Left colon (tissue), 2 donors: Measurements from ENCODE around the gene ATG2B. TPM values are rescaled to one million over a fixed set of nuclear protein-coding genes. Genes with fewer than 3 reads are reported as not detected.

Experiments used
- ATAC-seq: fragments of 200-7000 bp; cut with Tn5 transposase; one replicate; pipeline ENCODE4 v1.9.1; 2020; ENCODE audit warnings: mild to moderate bottlenecking, moderate library complexity
- DNase-seq, 2 donors: peaks; one replicate each; pipeline ENCODE4 v3.0.0-alpha.2; 2020
- intact Hi-C, 2 donors: fragments of 100-400 bp; cut with DNase I in 1 of 2; cut with micrococcal nuclease in 1 of 2; formaldehyde crosslinking; loops; one replicate each; pipeline versions ENCODE4 v1.11.2 to v1.14.0; 2022; cut with DNase I, micrococcal nuclease
- total RNA-seq, 2 donors: library from RNA; stranded (reverse); fragmentation: NEBNext Ultra II Directional; extraction: Animal tissue kit (Norgen Biotek cat#: 25700); gene quantifications; one replicate each; pipeline ENCODE4 v1.2.1, GENCODE V29; 2021
- donor health status: DM: no; HTN: no; CAD: no.
- donor health status: DM: yes; HTN: yes; CAD: no.

ATG2B gene
- total RNA-seq, 2 donors from 2014 or later, result 17.9 to 19.5 TPM

DNA sequence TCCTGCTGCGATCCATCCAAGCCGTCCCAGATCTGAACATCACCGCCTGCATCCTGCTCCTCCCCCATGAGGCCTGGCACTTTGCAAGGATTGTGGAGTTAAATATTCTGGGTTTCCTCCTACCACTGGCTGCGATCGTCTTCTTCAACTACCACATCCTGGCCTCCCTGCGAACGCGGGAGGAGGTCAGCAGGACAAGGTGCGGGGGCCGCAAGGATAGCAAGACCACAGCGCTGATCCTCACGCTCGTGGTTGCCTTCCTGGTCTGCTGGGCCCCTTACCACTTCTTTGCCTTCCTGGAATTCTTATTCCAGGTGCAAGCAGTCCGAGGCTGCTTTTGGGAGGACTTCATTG is 99.0 kb downstream of the ATG2B start:
- ATAC-seq (no peak), DNase-seq (no peak)

DNA sequence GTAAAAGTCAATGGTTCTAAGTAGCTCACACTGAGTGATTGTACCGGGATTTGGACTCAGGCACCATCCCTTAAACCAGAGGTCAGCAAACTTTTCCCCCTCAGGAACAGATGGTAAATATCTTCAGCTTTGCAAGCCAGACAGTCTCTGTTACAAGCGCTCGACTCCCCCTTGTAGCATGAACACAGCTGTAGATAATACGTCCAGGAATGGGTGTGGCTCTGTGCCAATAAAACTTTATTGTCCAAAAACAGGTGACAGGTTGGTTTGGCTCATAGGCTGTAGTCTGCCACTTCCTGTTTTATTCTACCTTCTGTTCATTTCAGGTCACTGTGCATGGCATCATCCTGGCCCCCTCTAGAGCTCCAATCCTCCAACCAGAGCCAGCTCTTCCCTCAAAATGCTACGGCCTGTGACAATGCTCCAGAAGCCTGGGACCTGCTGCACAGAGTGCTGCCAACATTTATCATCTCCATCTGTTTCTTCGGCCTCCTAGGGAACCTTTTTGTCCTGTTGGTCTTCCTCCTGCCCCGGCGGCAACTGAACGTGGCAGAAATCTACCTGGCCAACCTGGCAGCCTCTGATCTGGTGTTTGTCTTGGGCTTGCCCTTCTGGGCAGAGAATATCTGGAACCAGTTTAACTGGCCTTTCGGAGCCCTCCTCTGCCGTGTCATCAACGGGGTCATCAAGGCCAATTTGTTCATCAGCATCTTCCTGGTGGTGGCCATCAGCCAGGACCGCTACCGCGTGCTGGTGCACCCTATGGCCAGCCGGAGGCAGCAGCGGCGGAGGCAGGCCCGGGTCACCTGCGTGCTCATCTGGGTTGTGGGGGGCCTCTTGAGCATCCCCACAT is 99.6 kb downstream of the ATG2B start:
- no peak for DNase-seq
- peak; percentile 81 for ATAC-seq
- intact Hi-C loops, result no loop called here

More for the DNA sequence above, 99.0 kb downstream of the ATG2B start:
- intact Hi-C loops, result no loop called here

DNA sequence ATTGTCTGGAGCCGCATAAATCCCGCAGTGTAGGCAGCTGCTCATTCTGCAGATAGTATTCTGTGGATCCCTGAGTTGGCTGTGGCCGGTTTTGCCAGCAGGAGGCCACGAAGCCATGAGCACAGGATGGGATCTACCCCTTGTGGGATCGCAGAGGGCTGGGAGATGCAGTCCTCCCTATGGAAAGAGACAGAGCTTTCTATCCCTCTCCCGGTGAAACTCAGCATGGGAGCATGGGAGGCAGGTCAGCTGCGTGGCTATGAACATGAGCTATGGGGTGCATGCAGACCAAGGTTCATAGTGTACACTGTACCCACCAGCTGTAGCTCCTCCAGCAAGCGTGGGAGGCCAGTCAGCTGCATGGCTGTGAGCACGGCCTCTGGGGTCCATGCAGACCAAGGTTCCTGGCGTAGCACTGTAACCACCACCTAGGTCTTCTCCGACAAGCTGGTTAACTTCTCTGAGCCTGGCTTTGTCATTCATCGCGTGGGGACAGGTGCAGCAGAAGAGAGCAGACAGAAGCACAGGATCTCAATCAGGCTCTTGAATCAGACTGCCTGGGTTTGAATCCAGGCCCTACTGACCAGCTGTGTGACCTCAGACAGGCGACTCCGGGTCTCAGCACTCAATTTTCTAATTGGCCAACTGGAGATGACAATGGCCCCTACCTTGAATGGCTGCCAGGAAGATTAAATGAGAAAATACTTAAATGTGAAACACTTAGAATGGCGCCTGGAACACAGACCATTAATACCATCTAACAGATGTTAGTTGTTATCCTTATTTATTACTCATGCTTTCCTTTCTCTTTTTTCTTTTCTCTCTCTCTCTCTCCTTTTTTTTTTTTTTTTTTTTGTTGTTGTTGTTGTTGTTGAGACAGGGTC is 101.1 kb downstream of the ATG2B start:
- ATAC-seq (no peak), DNase-seq (no peak)
- intact Hi-C loops, result no loop called here

DNA sequence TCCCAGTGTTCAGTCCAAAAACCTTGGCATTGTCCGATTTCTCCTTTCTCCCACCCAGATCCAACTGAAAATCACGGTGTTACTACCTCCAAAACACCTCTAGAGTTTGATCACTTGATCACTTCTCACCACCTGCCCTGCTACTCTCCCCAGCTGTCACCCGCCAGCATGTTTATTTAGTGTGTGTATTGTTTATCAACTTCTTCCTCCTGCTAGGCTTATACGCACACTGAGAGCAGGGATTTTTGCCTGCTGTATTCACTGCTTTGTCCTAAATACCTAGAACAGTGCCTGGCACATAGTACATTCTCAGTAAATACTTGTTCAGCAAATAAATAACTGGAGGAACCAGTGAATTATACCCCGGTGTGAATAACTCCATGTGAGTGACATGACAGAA is 102.1 kb downstream of the ATG2B start:
- peak; percentile 51 for ATAC-seq
- intact Hi-C loops, result no loop called here
- DNase-seq, result no peak

DNA sequence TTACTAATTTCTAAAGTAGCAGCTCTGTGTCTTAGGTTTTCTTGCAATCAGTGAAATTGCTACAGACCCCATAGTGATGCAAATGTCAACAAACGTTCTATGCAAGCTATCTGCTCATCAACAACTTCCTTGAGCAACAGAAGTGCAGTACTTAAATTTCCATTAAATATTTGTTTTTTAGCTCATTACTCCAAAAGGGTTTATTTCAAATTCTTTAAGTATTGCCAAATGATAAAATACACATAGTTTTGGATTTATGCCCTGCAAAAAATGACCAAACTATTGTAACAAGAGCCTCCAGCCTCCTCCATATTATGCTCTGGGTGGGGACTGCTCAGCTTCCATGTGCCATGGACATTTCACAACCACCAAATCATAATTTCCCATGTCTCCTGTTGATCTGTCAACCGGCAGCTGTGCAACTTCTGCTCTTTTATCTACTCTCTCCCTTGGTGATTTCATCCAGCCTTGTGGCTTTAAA is 102.8 kb downstream of the ATG2B start:
- no peak for DNase-seq
- no peak for ATAC-seq
- intact Hi-C loops, result no loop called here

DNA sequence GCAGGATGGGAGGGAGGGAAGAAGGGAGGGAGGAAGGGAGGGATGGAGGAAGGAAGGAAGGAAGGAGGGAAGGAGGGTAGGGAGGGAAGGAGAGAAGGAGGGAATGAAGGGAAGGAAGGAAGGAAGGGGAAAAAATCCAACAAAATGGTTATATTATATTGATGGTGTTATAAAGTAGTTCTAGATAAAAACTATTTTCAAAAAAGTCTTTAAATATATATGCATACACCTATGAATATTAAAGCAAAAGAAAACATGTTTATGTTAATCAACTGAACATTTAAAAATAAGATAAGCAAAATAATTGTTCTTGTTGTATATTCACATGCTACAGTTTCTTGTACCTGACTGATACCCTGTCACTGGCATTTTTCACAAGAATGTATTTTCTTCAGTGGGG is 105.2 kb downstream of the ATG2B start:
- no peak for DNase-seq
- intact Hi-C loops, result no loop called here
- ATAC-seq, result no peak

DNA sequence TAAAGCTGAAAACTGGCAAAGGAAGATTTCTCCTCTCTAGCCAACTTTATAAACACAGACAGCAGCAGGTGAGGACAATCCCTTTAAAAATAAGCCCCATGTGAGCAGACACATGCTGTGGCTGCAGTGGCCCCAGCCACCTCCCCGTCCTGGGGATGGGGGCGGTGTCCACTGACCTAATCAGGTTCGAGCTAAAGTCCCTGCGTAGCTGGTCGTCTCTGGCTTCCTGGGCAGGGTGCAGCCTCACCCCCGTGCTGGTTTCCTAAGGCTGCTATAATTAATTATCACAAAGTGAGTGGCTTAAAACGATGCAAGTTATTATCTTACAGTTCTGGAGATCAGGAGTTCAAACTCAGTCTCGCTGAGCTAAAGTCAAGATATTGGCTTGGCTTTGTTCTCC is 106.1 kb downstream of the ATG2B start:
- ATAC-seq (no peak), DNase-seq (no peak)
- intact Hi-C loops, result no loop called here

DNA sequence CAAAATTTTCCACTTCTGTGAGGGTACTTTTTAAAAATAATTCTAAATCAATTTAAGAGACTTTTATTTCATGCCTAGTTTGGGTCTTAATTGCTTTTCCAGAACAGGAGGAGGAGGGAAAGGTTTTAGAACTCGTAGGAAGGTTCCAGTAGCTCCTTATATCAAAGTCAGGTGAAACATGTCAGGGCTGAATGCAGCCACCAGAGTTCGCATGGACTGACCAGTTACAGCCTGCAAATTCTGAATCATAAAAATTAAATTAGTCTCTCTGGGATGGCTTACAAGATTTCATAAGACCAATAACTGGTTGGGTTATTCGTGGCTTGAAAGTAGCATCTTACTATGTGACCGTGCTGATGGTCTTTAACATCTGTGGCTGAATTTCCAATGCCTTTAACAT is 106.7 kb downstream of the ATG2B start:
- DNase-seq, result no peak
- intact Hi-C loops, result no loop called here
- ATAC-seq, result peak; percentile 72

DNA sequence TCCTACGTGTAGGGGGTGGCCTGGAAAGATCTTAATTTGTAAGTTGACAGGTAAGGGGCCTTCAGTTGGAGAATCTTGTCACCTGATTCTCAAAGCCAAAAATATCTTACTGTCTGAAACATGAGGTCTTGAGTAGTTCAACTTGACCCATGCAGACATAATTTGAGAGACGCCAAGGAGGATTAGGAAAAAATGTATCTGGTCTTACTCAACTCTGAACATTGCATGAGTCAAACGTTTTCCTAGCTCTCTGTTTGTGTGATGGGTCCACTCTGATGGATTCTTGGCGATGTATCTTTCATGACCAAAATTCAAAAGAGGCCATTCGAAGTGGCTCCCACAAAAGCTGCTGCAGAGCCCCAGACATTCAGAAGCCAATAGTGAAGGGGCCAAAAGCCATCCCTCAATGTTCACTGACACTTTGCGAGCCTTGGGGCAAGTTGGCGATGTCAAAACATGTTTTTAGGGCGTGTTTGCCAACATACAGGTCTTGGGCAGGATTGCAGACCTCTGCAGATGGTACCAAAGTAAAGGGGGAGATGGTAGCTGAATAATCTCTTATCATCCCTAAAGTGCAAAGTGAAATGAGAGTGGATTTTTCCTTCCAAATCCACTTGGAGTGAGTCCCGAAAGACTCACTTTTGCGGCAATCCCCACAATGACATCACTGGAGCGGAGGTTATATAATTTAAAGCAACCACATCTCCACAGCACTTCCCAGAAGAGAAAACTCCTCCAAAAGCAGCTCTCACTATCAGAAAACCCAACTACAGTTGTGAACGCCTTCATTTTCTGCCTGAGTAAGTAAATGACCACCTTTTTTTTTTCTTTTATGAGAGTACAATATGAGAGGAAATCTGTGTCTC is 107.4 kb downstream of the ATG2B start, which contains the start of gene BDKRB1:
BDKRB1 (plus strand) TSS at position 710 of the 866 bp plus-strand sequence. CDS start 7,473 bp downstream, outside the sequence.
- intact Hi-C loops, result no loop called here
- no peak for DNase-seq
- peak; percentile 45 for ATAC-seq

DNA sequence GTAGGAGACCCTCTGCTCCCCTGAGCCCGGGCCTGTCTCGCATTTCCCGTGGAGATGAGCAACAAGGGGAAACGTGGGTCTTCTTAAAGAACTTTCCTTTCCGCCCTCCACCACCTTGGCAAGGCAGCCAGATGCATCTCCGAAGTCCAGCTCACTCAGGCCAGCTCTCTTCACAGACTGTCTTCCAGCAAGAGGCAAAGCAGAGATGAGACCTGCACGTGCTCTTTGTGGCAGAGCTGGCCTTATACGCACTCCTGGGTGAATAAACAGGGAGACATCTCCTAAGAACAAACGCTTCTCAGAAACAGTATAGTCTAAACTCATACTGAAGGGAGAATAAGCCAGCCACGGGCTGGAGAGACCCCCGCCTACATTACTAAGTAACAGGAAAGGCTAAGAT is 108.5 kb downstream of the ATG2B start:
- intact Hi-C loops, result no loop called here
- DNase-seq (no peak), ATAC-seq (no peak)

DNA sequence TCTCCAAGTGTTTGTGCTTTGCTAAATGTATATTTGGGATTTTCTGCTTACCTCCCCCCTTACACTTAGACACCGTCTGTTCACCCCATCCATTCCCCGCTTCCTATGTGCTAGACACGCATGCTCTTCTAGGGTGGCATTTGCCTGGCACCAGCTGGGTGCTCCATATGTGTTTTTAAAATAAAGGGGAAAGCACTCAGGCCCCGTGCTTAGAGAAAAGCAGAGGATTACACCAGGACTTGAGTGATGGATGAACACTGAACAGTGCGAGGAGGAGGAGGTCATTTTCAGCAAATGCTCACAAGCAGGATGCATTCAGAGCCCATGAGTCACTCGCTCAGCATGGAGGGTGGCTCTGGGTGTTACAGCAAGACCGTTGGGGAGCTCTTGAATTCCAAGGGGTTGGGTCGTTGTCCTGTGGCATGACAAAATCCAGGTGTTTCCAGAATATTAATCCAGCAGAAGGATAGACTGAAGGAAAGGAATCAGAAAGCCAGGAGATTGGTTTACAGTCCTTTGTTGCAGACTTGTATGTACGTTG is 110.1 kb downstream of the ATG2B start:
- no peak for ATAC-seq
- DNase-seq, result no peak
- intact Hi-C loops, result no loop called here

DNA sequence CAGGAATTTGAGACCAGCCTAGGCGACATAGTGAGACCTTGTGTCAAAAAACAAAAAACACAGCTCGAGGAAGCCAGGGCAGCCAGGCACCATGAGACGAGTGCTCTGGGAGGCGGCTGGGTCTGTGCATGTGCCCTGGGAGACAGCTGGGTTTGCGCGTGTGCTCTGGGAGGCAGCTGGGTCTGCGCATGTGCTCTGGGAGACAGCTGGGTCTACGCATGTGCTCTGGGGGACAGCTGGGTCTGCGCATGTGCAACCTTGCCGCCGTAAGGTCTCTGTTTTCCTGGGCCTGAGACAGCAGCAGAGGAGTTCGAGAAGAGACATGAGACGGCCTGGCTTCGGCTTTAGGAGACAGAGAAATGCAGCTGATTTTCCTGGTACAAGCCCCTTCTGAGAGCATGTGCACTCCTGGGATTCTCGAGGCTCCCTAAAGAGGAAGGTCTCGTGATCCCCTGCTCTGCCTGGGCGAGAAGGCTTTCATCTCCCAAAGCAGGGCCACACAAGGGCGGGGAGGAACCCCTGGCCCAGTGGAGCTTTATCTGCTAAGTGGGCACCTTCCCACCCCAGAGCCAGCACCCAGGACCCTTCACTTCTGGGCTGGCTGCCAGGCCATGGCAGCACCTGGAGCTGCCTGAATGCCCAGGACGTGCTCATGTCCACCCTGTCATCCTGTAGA is 110.7 kb downstream of the ATG2B start:
- intact Hi-C loops, result no loop called here
- DNase-seq (no peak), ATAC-seq (no peak)

DNA sequence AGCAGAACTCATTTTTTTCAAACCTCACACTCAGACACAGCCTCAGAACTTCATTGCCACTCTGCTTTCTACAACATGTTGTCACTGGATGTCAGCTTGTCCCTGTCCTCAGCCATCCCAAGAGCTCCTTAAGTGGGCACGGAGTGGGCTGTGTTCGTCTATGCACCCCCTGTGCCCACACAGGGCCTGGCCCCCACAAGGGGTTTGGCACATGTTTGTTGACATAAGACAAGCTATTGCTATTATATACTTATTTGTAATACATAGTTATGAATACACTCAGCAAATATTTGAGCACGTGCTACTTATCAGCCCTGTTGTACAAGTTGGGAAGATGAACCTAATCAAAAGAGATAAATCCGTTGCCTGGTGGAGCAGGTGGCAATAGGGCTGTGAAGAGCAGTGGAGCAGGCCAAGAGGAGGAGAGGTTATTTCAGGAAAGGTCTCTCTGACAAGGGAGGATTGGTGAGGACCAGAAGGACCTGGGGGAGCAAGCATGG is 111.4 kb downstream of the ATG2B start:
- no peak for DNase-seq
- no peak for ATAC-seq
- intact Hi-C loops, result no loop called here

DNA sequence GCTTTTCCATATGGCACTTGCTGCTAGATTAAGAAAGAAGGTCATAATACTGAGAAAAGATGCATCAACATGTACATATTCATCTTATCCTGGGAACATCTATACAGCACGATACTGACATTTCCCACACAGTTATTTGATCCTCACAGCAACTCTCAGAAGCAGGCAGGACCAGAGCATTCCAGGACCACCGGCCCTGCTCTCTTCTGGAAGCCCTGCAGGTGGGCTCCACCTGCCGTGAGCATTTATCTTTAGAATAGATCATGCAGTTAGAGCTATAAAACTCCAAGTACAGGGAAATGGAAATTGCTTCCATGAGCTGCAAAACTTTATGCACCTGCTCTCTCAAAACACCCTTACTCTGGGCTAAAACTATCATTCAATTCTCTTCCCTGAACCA is 112.7 kb downstream of the ATG2B start:
- no peak for DNase-seq
- peak; percentile 74 for ATAC-seq
- intact Hi-C loops, result no loop called here

DNA sequence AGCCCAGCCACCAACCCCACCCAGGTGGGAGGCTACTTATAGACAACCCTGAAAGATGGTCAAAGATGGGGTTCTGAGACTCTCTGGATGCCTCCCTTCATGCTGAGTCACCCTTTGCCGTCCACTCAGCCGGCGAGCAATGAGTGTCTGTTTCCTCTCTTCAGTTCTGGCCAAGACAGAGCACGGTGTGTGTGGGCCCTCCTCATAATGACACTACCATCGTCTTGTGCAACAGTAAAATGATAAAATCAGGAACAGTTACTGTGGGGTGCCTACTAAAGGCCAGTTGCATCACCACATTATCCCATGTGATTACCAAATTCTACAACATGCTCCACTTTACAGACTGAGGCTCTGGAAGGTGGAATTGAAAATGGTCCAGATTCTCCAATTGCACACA is 114.1 kb downstream of the ATG2B start:
- ATAC-seq (no peak), DNase-seq (peak in 1 of 2 donors; percentile 62)
- intact Hi-C loops, result no loop called here

DNA sequence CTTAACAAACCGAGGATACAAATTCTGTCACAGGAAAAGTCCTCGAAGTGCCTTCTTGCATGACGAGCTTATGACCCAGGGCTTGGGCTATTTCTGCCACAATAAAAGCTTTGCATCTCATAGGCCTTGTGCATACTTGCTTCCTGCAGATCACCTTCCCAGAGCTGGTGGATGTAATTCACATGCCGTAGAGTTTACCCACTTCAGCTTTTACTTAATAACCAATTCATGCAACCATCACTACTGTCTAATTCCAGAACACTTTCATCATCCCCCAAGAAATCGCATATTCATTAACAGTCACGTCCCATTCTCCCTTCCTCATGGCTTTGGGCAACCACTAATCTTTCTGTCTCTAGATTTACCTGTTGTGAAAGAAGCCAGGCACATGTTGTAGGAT is 116.1 kb downstream of the ATG2B start:
- ATAC-seq (no peak), DNase-seq (no peak)
- intact Hi-C loops, result no loop called here

DNA sequence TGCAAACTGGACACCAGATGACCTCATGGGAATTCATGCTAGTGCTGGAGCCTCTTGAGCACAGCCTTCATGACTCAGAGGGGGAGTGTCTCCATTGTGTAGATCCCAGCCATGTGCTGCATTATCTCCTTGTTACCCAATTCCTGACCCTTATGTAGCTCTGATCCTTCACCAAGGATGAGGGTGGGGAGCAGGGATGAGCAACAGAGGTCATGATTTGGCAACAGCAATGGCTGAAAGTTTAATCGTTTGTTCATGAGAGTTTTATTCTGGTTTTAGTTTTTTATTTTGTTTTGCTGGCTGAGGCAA is 116.6 kb downstream of the ATG2B start:
- intact Hi-C loops, result no loop called here
- ATAC-seq, result peak; percentile 44
- DNase-seq, result no peak
